Breast epithelium (tissue), 4 donors: Measurements from ENCODE around the gene AGTPBP1. TPM values are rescaled to one million over a fixed set of nuclear protein-coding genes. Genes with fewer than 3 reads are reported as not detected.

Experiments
- DNase-seq, 2 donors: peaks; one replicate each; pipeline ENCODE4 v3.0.0-alpha.2; 2019; ENCODE audit warnings: low spot score in 2 of 2
- H3K27ac ChIP-seq, 2 donors: fragments of 200-600 bp; sonication (generic) in 1 of 2; one replicate each; pipeline ENCODE4 v1.5.1; 2016 to 2019; ENCODE audit warnings: mild to moderate bottlenecking in 1 of 2
- H3K27me3 ChIP-seq, 2 donors: fragments of 200-600 bp; sonication (generic) in 1 of 2; one replicate each; pipeline versions ENCODE4 v1.5.1 to v1.6.0; 2017 to 2019; ENCODE audit warnings: control low read depth in 1 of 2, mild to moderate bottlenecking in 1 of 2
- H3K36me3 ChIP-seq: fragments of 200-600 bp; one replicate; pipeline ENCODE4 v1.5.1; 2019
- H3K4me1 ChIP-seq, 2 donors: fragments of 200-600 bp; sonication (generic); one replicate each; pipeline ENCODE4 v1.5.1; 2016 to 2019; ENCODE audit warnings: control low read depth in 1 of 2
- H3K4me3 ChIP-seq, 3 donors: fragments of 200-600 bp; sonication (generic); 1 replicate in 2 of 3; 2 replicates in 1 of 3; pipeline ENCODE4 v1.5.1; 2016 to 2019; ENCODE audit warnings: mild to moderate bottlenecking in 3 of 3, moderate library complexity in 2 of 3
- H3K9me3 ChIP-seq, 2 donors: fragments of 200-600 bp; sonication (generic) in 1 of 2; one replicate each; pipeline ENCODE4 v1.5.1; 2016 to 2019; ENCODE audit warnings: control low read depth in 1 of 2
- CTCF ChIP-seq, 3 donors: fragments of 450-650 bp; IDR thresholded peaks; one replicate each; pipeline ENCODE4 v1.5.1; 2016 to 2017; ENCODE audit warnings: antibody characterized with exemption in 3 of 3, mild to moderate bottlenecking in 3 of 3, moderate library complexity in 3 of 3
- POLR2A ChIP-seq: fragments of 450-650 bp; IDR thresholded peaks from one replicate; pipeline ENCODE4 v1.6.1; 2016; ENCODE audit warnings: antibody characterized with exemption, mild to moderate bottlenecking, moderate library complexity
- POLR2AphosphoS5 ChIP-seq, 3 donors: sonication (generic); formaldehyde crosslinking; IDR thresholded peaks; one replicate each; pipeline ENCODE4 v1.6.1; 2017; ENCODE audit warnings: antibody characterized with exemption in 3 of 3
- intact Hi-C: fragments of 100-400 bp; cut with DNase I; formaldehyde crosslinking; loops from one replicate; pipeline ENCODE4 v1.15.1; 2023; ENCODE audit warnings: low total_unique reads
- total RNA-seq, 3 donors: library from RNA; depleted of rRNA; stranded (reverse); fragments of >200 nt; gene quantifications; one replicate each; pipeline ENCODE4 v1.1.0, GENCODE V29; 2016

AGTPBP1 gene
- total RNA-seq, 3 donors from 2014 or later = 20.0 to 25.0 (median 21.8) TPM

GRCh38 chr9:85702726-85703289 lies 38.9 kb downstream of the AGTPBP1 start:
- H3K4me3 ChIP-seq = no peak overlapping the region
- no peaks in the 10 kb centered on the region for H3K4me1 ChIP-seq
- no peaks in the 10 kb centered on the region for H3K36me3 ChIP-seq
- no peak for DNase-seq
- no peaks in the 10 kb centered on the region for H3K27me3 ChIP-seq
- no peak for TF ChIP-seq CTCF (IDR thresholded peaks at IDR 0.05)
- TF ChIP-seq POLR2A = no peak
- no peak for TF ChIP-seq POLR2AphosphoS5 (IDR thresholded peaks at IDR 0.05)
- H3K27ac ChIP-seq = no peak overlapping the region
- intact Hi-C loops = no loop called here
- no peaks in the 10 kb centered on the region for H3K9me3 ChIP-seq

DNA sequence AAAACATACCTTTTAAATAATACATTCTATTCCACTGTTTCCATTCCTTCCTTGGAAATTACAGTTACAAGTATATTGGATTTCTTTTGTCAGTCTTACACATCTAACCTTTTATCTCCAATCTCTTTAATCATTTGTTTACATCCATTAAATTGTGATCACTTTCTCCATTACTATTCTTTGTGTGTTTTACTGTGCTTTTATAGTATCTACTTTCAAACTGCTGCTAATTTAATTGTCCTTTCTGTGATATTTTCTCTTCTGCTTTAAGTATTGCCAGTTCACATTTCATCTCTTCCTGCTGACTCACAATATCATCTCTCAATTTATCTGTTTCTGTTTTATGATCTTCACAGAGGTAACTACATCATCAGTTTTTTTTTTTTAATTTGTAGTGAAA lies 39.6 kb downstream of the AGTPBP1 start:
- TF ChIP-seq POLR2AphosphoS5 (IDR thresholded peaks at IDR 0.05) (no peak), CTCF (IDR thresholded peaks at IDR 0.05) (no peak), POLR2A (no peak)
- intact Hi-C loops = no loop called here
- DNase-seq = no peak
- Histone ChIP-seq H3K27me3 (no peaks in the 10 kb centered on the region), H3K4me3 (no peak overlapping the region), H3K36me3 (no peaks in the 10 kb centered on the region), H3K27ac (no peak overlapping the region), H3K4me1 (no peaks in the 10 kb centered on the region), H3K9me3 (no peaks in the 10 kb centered on the region)

- no peak overlapping the region for H3K27ac ChIP-seq
- H3K36me3 ChIP-seq = no peaks in the 10 kb centered on the region
- no peak for DNase-seq
- H3K27me3 ChIP-seq = no peaks in the 10 kb centered on the region
- TF ChIP-seq CTCF (IDR thresholded peaks at IDR 0.05) (no peak), POLR2AphosphoS5 (IDR thresholded peaks at IDR 0.05) (no peak)
- intact Hi-C loops = no loop called here
- no peaks in the 10 kb centered on the region for H3K9me3 ChIP-seq
- H3K4me1 ChIP-seq = no peaks in the 10 kb centered on the region
- no peak overlapping the region for H3K4me3 ChIP-seq
These were observed 41.4 kb downstream of the AGTPBP1 start for GRCh38 chr9:85700330-85700729.

DNA sequence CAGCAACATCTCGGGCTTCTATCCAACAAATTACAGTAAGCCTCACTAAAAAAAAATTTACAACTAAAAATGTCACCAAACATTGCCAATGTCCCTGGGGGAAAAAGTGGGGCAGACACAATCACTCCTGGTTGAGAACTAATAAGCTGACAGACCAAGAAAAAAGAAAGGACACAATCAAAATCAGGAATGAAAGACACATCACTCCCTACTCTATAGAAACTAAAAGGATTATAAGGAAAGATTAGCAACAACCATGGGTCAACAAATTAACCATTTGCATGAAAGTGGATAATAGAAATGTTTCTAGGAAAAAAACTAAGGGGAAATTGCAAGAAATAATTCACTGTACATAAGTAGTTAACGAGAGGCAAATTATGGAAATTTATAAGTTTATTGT lies 53.4 kb downstream of the AGTPBP1 start:
- intact Hi-C loops = no loop called here
- DNase-seq = no peak

DNA sequence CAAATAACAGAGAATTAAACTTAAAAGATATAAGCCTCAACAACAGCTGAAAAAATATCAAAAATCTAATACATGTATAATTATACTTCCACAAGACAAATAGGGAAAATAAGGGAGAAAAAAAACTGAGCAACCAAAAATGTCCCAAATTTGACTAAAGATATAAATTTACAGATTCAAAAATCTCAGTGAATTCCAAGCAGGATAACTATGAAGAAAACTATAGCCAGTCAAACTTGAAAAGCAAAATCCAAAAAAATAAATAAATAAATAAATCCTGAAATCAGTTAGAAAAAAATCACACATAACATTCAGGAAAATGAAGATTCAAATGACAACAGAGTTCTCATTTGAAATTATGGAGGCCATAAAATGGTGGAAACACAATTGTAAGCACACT lies 56.7 kb downstream of the AGTPBP1 start:
- no peak for TF ChIP-seq CTCF (IDR thresholded peaks at IDR 0.05)
- TF ChIP-seq POLR2A = no peak
- TF ChIP-seq POLR2AphosphoS5 (IDR thresholded peaks at IDR 0.05) = no peak
- Histone ChIP-seq H3K4me1 (no peaks in the 10 kb centered on the region), H3K36me3 (no peaks in the 10 kb centered on the region), H3K27me3 (no peaks in the 10 kb centered on the region), H3K27ac (no peak overlapping the region), H3K4me3 (no peak overlapping the region), H3K9me3 (no peaks in the 10 kb centered on the region)
- no peak for DNase-seq
- intact Hi-C loops = no loop called here

More for the DNA sequence above, 53.4 kb downstream of the AGTPBP1 start:
- Histone ChIP-seq H3K4me1 (no peaks in the 10 kb centered on the region), H3K27me3 (no peaks in the 10 kb centered on the region), H3K36me3 (no peaks in the 10 kb centered on the region), H3K9me3 (no peaks in the 10 kb centered on the region), H3K27ac (no peak overlapping the region), H3K4me3 (no peak overlapping the region)
- TF ChIP-seq POLR2AphosphoS5 (IDR thresholded peaks at IDR 0.05) (no peak), CTCF (IDR thresholded peaks at IDR 0.05) (no peak), POLR2A (no peak)
